ENCODE results near the gene NEUROG2.

The NEUROG2 gene

DNA sequence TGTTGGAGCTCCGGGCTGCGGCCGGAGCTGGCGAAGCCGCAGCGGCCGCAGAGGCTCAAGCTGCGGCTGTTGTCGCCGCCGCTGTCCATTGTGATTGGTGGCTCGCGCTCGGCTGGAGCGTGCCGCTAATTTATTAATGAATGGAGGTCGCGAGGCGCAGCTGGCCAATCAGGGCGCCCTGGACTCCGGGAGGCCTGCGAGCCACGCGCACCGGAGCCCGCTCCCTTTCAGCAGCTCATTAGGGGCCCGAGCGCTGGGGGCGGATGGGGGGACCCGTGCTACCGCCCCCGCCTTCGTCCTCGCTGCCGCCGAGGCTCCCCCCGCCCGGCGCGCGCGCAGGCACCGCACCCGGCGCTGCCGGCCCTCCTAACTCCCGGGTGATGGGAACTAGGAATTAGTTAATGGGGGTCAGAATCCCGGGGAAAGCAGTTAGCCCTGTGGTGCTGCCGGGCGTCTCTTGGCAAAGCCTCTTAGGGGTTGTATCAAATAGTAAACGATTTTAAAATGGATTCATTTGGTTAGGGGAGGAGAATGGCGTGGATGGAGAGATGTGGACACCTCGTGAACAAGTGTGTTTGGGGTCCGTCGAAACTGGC, 589 bp upstream of the NEUROG2 start:
- peak overlapping the region; percentile 96 for H3K4me3 ChIP-seq (ENCODE audit: low read depth, low read length)
- TF ChIP-seq, protein P1, sequence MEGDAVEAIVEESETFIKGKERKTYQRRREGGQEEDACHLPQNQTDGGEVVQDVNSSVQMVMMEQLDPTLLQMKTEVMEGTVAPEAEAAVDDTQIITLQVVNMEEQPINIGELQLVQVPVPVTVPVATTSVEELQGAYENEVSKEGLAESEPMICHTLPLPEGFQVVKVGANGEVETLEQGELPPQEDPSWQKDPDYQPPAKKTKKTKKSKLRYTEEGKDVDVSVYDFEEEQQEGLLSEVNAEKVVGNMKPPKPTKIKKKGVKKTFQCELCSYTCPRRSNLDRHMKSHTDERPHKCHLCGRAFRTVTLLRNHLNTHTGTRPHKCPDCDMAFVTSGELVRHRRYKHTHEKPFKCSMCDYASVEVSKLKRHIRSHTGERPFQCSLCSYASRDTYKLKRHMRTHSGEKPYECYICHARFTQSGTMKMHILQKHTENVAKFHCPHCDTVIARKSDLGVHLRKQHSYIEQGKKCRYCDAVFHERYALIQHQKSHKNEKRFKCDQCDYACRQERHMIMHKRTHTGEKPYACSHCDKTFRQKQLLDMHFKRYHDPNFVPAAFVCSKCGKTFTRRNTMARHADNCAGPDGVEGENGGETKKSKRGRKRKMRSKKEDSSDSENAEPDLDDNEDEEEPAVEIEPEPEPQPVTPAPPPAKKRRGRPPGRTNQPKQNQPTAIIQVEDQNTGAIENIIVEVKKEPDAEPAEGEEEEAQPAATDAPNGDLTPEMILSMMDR (IDR thresholded peaks at IDR 0.05; ENCODE audit: insufficient read depth, low read depth, low read length, missing control alignments) = no peak
- peak; percentile 73 for DNase-seq (ENCODE audit: low read depth)

DNA sequence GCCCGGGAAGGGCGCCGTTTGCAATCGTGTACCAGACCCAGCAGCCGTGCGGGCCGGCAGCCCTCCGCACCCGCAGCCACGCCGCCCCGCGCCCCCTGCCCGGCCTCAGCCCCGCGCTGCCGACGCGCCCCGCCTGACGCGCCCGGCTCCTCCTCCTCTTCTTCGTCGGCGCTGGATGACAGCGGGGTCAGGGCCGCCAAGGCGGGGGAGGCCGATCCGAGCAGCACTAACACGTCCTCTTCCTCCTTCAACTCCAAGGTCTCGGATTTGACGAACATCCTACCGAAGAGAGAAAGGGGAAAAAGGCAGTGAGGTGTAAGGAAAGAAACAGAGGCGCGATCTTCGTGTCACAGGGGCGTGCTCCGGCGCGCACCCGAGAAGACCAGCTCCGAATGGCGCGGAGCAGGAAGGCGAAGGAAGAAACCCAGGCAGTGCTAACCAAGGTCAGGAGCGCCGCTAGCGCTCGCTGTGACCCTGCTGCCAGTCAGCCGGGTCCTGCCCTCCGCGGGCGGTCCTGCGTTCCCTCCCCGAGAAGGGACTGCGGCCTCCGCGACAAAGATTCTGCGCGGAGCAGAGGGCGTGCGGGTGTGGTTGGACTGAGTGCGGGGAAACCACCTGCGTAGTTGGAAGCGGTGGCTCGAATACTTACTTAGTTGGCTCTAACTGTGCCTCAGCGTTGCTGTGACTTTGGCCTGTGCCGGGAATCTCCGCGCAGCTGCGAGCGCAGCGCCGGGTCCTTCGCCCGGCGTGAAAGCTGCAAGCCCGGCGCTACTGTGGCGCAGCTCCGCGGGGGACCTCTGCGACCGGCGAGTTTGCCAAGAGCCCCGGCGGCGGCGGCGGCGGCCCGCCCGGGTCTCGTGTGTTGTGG, 548 bp downstream of the NEUROG2 start:
- peak; percentile 69 for DNase-seq (ENCODE audit: low read depth)

GRCh38 chr4:112514647-112515197, 1.3 kb downstream of the NEUROG2 start:
- TF ChIP-seq, protein P1 (IDR thresholded peaks at IDR 0.05; ENCODE audit: insufficient read depth, low read depth, low read length, missing control alignments) = peak; percentile 39
- peak; percentile 54 for DNase-seq (ENCODE audit: low read depth)
- H3K4me3 ChIP-seq (ENCODE audit: low read depth, low read length) = peak overlapping the region; percentile 96

More for the DNA sequence above, 548 bp downstream of the NEUROG2 start:
- H3K4me3 ChIP-seq (ENCODE audit: low read depth, low read length) = peak overlapping the region; percentile 96
- TF ChIP-seq, protein P1 (IDR thresholded peaks at IDR 0.05; ENCODE audit: insufficient read depth, low read depth, low read length, missing control alignments) = no peak

DNA sequence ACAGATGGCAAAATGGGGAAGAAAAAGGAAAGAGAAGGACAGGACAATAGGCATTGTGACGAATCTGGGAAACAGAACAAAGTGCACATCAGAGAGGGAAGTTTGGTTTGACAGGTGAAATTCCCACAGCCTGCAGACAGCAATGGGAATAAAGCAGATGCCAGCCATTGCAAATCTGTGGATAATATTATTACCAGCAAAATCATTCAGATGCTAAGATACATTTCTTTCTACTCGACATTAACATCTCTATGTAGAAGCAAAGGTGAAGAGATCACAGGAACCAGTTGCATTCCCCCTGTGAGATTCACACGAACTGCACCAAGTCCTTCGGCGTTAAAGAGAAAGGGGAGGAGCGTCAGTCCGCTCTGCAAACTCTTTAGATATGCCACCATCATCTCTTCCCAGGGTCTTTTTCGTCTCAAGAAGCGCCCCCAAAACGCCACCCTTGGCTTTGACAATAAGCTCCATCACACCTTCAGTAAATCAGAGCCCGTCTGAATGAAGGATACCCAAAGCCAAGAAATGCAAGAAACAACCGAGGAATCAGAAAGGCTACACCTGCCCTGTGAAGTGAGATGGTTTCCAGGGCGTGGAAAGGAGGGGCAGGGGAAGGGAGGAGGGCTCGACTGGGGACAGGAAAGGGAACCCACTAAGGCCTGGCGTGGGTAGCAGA, 1.9 kb downstream of the NEUROG2 start:
- H3K4me3 ChIP-seq (ENCODE audit: low read depth, low read length) = peak overlapping the region; percentile 96
- TF ChIP-seq, protein P1 (IDR thresholded peaks at IDR 0.05; ENCODE audit: insufficient read depth, low read depth, low read length, missing control alignments) = no peak
- DNase-seq (ENCODE audit: low read depth) = peak; percentile 63

DNA sequence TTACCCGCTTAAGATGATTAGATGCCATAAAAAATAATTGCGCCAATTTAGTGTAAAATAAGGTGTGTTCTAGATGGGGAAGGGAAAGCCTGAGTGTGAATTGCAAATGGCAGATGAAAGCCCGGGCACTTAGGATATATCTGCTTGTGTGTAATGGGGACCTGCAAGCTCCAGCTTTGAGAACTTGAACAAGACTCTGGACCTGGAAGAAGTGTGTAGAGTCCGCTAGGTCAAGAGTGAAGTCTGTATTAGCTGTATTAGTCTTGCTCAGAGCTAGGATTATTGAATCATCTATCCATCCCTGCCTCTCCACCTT, 4.2 kb downstream of the NEUROG2 start:
- TF ChIP-seq, protein P1 (IDR thresholded peaks at IDR 0.05; ENCODE audit: insufficient read depth, low read depth, low read length, missing control alignments) = no peak
- H3K4me3 ChIP-seq (ENCODE audit: low read depth, low read length) = no peak overlapping the region

DNA sequence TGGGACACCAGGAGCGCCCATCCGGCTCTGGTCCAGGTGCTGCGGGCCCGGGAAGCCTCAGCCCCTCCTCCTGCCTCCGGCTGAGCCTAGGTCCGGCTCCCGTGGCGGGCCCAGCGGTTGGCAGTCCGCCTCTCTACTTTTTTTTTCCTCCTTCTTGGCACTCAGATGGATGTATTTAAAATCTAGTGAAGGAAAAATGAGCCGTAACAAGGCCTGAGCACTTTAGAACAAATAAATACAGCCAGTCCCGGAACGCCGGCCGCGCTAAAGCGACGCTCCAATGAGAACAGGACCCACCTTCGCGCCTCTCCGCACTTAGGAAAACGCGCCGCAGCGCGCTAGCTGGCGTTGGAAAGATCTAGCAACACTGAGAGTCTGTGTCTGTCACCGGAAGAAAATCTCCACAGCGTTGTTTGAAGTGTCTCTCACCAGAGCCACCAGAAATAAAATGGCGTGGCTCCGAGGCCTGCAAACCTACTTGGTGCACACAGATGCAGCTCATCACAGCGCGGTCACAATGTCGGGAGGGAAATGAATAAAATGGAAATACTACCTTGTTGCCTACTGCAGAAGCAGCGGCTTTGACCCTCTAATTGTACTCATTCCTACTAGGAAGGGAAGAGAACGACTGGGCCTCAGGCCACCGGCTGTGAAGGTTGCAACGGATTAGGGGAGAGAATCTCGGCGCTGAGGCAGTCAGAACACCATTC, 4.7 kb downstream of the NEUROG2 start:
- TF ChIP-seq, protein P1 (IDR thresholded peaks at IDR 0.05; ENCODE audit: insufficient read depth, low read depth, low read length, missing control alignments) = no peak

More for the DNA sequence above, 4.2 kb downstream of the NEUROG2 start:
- no peak for DNase-seq (ENCODE audit: low read depth)

More for the DNA sequence above, 4.7 kb downstream of the NEUROG2 start:
- no peak for DNase-seq (ENCODE audit: low read depth)
- H3K4me3 ChIP-seq (ENCODE audit: low read depth, low read length) = peak overlapping the region; percentile 51; the same call in 1 of the 2 replicates
